Karpas-422 (cell line): ENCODE results near the gene HIVEP1. TPM values are rescaled to one million over a fixed set of nuclear protein-coding genes. Genes with fewer than 3 reads are reported as not detected.

Experiments
- DNase-seq: peaks from one replicate; pipeline ENCODE4 v3.0.0-alpha.2; 2015
- H2AFZ ChIP-seq: fragments of 200-600 bp; sonication (generic); 2 replicates; pipeline ENCODE4 v1.6.1; 2014; ENCODE audit warnings: antibody characterized with exemption, low read length, mixed read lengths
- H3K27ac ChIP-seq: fragments of 200-600 bp; sonication (generic); 2 replicates; pipeline ENCODE4 v1.5.1; 2014; ENCODE audit warnings: mild to moderate bottlenecking, low read length, moderate library complexity
- H3K27me3 ChIP-seq: fragments of 200-600 bp; sonication (generic); 2 replicates; pipeline ENCODE4 v1.6.1; 2014; ENCODE audit warnings: low read length, mixed read lengths
- H3K36me3 ChIP-seq: fragments of 200-600 bp; sonication (generic); 2 replicates; pipeline ENCODE4 v1.6.1; 2014; ENCODE audit warnings: low read length, mixed read lengths; ENCODE audit not compliant: insufficient read depth
- H3K4me1 ChIP-seq: fragments of 200-600 bp; sonication (generic); 2 replicates; pipeline ENCODE4 v1.6.1; 2014; ENCODE audit warnings: mild to moderate bottlenecking, low read length, mixed read lengths
- H3K4me2 ChIP-seq: fragments of 200-600 bp; sonication (generic); 2 replicates; pipeline ENCODE4 v1.6.1; 2014; ENCODE audit warnings: low read length, low read depth, mild to moderate bottlenecking; ENCODE audit not compliant: poor library complexity, severe bottlenecking
- H3K4me3 ChIP-seq: fragments of 200-600 bp; sonication (generic); 2 replicates; pipeline ENCODE4 v1.5.1; 2014; ENCODE audit warnings: mild to moderate bottlenecking, antibody characterized with exemption, low read length, mixed read lengths
- H3K79me2 ChIP-seq: fragments of 200-600 bp; sonication (generic); 2 replicates; pipeline ENCODE4 v1.6.1; 2014; ENCODE audit warnings: mild to moderate bottlenecking, low read length, mixed read lengths
- H3K9ac ChIP-seq: fragments of 200-600 bp; sonication (generic); 2 replicates; pipeline ENCODE4 v1.6.0; 2014; ENCODE audit warnings: low read length
- H3K9me2 ChIP-seq: fragments of 200-600 bp; sonication (generic), shearing (Covaris generic); replicated peaks from 2 replicates; pipeline ENCODE4 v1.6.0; 2014; ENCODE audit warnings: mild to moderate bottlenecking, low read length, moderate library complexity; ENCODE audit not compliant: insufficient read depth
- H3K9me3 ChIP-seq: fragments of 300-700, 200-600 bp; sonication (generic); 2 replicates; pipeline ENCODE4 v1.6.1; 2014; ENCODE audit warnings: low read length, mixed read lengths
- H4K20me1 ChIP-seq: fragments of 200-600 bp; sonication (generic); 2 replicates; pipeline ENCODE4 v1.6.1; 2014; ENCODE audit warnings: mild to moderate bottlenecking, antibody characterized with exemption, low read length, low read depth; ENCODE audit not compliant: insufficient read depth
- total RNA-seq: library from RNA; depleted of rRNA; stranded (reverse); fragments of >200 nt; shearing (Covaris generic); gene quantifications from 2 replicates; pipeline ENCODE4 v1.2.3, GENCODE V29; 2014; ENCODE audit warnings: low replicate concordance

The HIVEP1 gene
- total RNA-seq, 1 experiment from 2014 or later, result 40.8 TPM

DNA sequence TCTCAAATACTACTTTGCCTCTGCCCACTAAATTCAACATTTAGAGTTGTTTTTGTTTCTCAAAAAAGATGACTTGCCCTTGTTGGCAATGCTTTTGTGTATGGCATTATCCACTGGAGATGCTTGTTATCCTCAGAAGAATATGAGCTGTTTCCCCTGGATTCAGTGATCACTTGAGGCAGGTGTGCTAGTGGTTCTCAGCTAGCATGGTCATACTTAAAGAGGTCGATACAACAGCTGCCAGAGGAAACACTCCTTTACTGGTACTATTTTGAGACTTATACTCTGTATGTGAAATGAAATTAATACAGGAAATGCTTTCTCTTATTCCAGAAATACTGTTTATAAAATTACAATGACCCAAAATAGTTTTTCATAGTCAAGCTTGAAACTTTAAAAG, 122.5 kb downstream of the HIVEP1 start:
- Histone ChIP-seq H3K9me2 (no peaks in the 10 kb centered on the region), H3K4me3 (no peak overlapping the region), H2AFZ (no peak overlapping the region), H3K27ac (no peak overlapping the region), H4K20me1 (no peaks in the 10 kb centered on the region), H3K9ac (no peak overlapping the region), H3K4me2 (no peak overlapping the region), H3K9me3 (no peaks in the 10 kb centered on the region), H3K4me1 (peaks cover 15% of the 10 kb centered on the region), H3K27me3 (no peaks in the 10 kb centered on the region), H3K79me2 (peaks cover 27% of the 10 kb centered on the region), H3K36me3 (peaks cover 20% of the 10 kb centered on the region)
- no peak for DNase-seq

- no peaks in the 10 kb centered on the region for H4K20me1 ChIP-seq
- H3K9ac ChIP-seq, result no peak overlapping the region
- no peak overlapping the region for H3K27ac ChIP-seq
- H3K27me3 ChIP-seq, result no peaks in the 10 kb centered on the region
- no peak for DNase-seq
- H3K4me3 ChIP-seq, result no peak overlapping the region
- peaks cover 23% of the 10 kb centered on the region; the same call in 1 of the 2 replicates for H3K79me2 ChIP-seq
- H3K4me2 ChIP-seq, result no peak overlapping the region
- no peak overlapping the region for H2AFZ ChIP-seq
- H3K9me2 ChIP-seq, result no peaks in the 10 kb centered on the region
- H3K9me3 ChIP-seq, result no peaks in the 10 kb centered on the region
- H3K36me3 ChIP-seq, result peaks cover 17% of the 10 kb centered on the region
- peaks cover 15% of the 10 kb centered on the region for H3K4me1 ChIP-seq
These were observed 122.9 kb downstream of the HIVEP1 start for GRCh38 chr6:12134991-12135390.

DNA sequence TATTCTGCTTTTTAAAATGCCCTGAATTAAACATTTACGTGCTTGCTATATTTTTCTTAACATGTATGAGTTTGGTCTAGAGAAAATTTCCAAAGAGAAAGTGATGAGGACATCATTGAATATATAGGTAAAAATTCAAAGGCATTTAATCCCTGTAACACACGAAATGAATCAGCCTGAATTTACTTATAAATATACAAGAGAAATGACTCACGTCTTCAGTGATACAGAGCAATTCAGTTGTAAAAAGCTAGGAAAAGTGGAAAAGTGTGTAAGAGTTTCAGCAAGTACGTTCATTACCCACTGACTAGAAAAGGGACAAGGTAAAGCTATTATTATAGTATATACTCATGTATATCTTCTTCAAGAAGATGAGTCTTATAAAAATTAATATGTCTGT, 124.8 kb downstream of the HIVEP1 start:
- Histone ChIP-seq H3K4me2 (no peak overlapping the region), H3K9me2 (no peaks in the 10 kb centered on the region), H3K9ac (no peak overlapping the region), H3K36me3 (peaks cover 15% of the 10 kb centered on the region; the same call in 1 of the 2 replicates), H4K20me1 (no peaks in the 10 kb centered on the region), H3K27ac (no peak overlapping the region), H2AFZ (no peak overlapping the region), H3K79me2 (peaks cover 14% of the 10 kb centered on the region; the same call in 1 of the 2 replicates), H3K4me1 (peaks cover 13% of the 10 kb centered on the region), H3K27me3 (no peaks in the 10 kb centered on the region), H3K9me3 (no peaks in the 10 kb centered on the region), H3K4me3 (no peak overlapping the region)
- no peak for DNase-seq

GRCh38 chr6:12137480-12137879, 125.4 kb downstream of the HIVEP1 start:
- Histone ChIP-seq H3K36me3 (peaks cover 15% of the 10 kb centered on the region; the same call in 1 of the 2 replicates), H3K4me2 (no peak overlapping the region), H3K9ac (no peak overlapping the region), H3K27me3 (no peaks in the 10 kb centered on the region), H3K4me3 (no peak overlapping the region), H3K9me3 (no peaks in the 10 kb centered on the region), H3K79me2 (peaks cover 11% of the 10 kb centered on the region; the same call in 1 of the 2 replicates), H3K4me1 (peaks cover 7% of the 10 kb centered on the region), H3K27ac (no peak overlapping the region), H3K9me2 (no peaks in the 10 kb centered on the region), H4K20me1 (no peaks in the 10 kb centered on the region), H2AFZ (no peak overlapping the region)
- no peak for DNase-seq

GRCh38 chr6:12138381-12138780, 126.3 kb downstream of the HIVEP1 start:
- Histone ChIP-seq H2AFZ (no peak overlapping the region), H3K9me2 (no peaks in the 10 kb centered on the region), H3K36me3 (peaks cover 15% of the 10 kb centered on the region; the same call in 1 of the 2 replicates), H3K4me2 (no peak overlapping the region), H3K27me3 (no peaks in the 10 kb centered on the region), H4K20me1 (no peaks in the 10 kb centered on the region), H3K4me3 (no peak overlapping the region), H3K79me2 (0 out of 2 replicates have a peak, but pooled peaks cover 8% of the 10 kb centered on the region), H3K9ac (no peak overlapping the region), H3K27ac (no peak overlapping the region), H3K4me1 (no peaks in the 10 kb centered on the region), H3K9me3 (no peaks in the 10 kb centered on the region)
- DNase-seq, result no peak

DNA sequence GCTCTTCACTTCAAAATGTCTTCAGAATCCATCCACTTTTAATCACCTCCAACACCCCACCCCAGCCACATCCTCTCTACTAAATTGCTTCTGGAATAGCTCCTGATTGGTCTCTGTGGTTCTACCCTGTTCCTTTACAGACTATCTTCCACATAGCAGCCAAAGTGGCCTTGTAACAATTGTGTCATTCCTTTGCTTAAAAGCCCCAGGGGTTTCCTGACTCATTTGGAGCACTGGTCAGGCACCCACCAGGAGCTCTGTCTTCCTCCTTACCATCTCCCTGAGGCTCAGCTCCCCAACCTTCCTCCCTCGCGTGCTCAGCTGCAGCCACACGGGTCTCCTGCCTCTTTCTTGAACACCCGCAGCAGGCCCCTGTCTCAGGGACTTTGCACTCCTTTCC, 126.8 kb downstream of the HIVEP1 start:
- no peaks in the 10 kb centered on the region for H3K9me3 ChIP-seq
- no peak overlapping the region for H2AFZ ChIP-seq
- no peak overlapping the region for H3K9ac ChIP-seq
- H3K27ac ChIP-seq, result no peak overlapping the region
- H3K4me3 ChIP-seq, result no peak overlapping the region
- H3K79me2 ChIP-seq, result 0 out of 2 replicates have a peak, but pooled peaks cover 8% of the 10 kb centered on the region
- H3K9me2 ChIP-seq, result no peaks in the 10 kb centered on the region
- peaks cover 15% of the 10 kb centered on the region; the same call in 1 of the 2 replicates for H3K36me3 ChIP-seq
- no peaks in the 10 kb centered on the region for H4K20me1 ChIP-seq
- no peaks in the 10 kb centered on the region for H3K27me3 ChIP-seq
- no peak overlapping the region for H3K4me2 ChIP-seq
- no peak for DNase-seq
- H3K4me1 ChIP-seq, result no peaks in the 10 kb centered on the region

- DNase-seq, result no peak
- no peak overlapping the region for H3K4me2 ChIP-seq
- H3K27ac ChIP-seq, result no peak overlapping the region
- H3K4me3 ChIP-seq, result no peak overlapping the region
- H4K20me1 ChIP-seq, result no peaks in the 10 kb centered on the region
- H3K4me1 ChIP-seq, result peaks cover 12% of the 10 kb centered on the region
- H3K9me2 ChIP-seq, result no peaks in the 10 kb centered on the region
- 0 out of 2 replicates have a peak, but pooled peaks cover 5% of the 10 kb centered on the region for H3K79me2 ChIP-seq
- no peak overlapping the region for H2AFZ ChIP-seq
- no peaks in the 10 kb centered on the region for H3K9me3 ChIP-seq
- no peaks in the 10 kb centered on the region; the same call in 1 of the 2 replicates for H3K36me3 ChIP-seq
- no peak overlapping the region for H3K9ac ChIP-seq
- H3K27me3 ChIP-seq, result no peaks in the 10 kb centered on the region
These were observed 135.6 kb downstream of the HIVEP1 start for GRCh38 chr6:12147557-12148316.

DNA sequence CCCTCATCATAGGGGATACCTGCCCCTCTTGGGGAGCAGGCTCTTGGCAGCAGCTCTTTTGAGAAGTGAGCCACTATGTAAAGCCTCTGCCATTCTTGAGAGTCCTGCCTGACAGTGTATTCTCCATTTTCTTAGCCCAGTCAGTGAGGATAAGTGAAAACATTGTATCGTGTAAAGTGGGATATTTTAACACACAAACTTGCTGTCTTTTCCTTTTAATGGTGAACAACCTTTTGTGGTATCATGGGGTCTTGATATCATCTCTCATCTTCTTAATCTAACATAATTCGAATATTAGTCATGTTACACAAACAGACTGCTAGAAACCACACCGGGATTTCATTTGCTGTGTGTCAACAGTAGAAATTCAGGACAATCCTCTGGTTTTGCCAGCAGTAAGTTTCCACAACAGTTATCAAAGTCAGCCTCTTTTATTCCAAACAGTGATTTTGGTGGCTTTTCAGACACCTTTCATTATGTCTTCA, 136.2 kb downstream of the HIVEP1 start:
- Histone ChIP-seq H3K4me3 (no peak overlapping the region), H3K27ac (no peak overlapping the region), H3K27me3 (no peaks in the 10 kb centered on the region), H2AFZ (no peak overlapping the region), H3K4me2 (no peak overlapping the region), H3K4me1 (peaks cover 12% of the 10 kb centered on the region), H3K9ac (no peak overlapping the region), H3K36me3 (no peaks in the 10 kb centered on the region; the same call in 1 of the 2 replicates), H3K79me2 (0 out of 2 replicates have a peak, but pooled peaks cover 5% of the 10 kb centered on the region), H3K9me3 (no peaks in the 10 kb centered on the region), H3K9me2 (no peaks in the 10 kb centered on the region), H4K20me1 (no peaks in the 10 kb centered on the region)
- DNase-seq, result no peak
